ENCODE data around the gene NOD1. TPM values are rescaled to one million over a fixed set of nuclear protein-coding genes. Genes with fewer than 3 reads are reported as not detected.

NOD1 gene
- total RNA-seq, 4 donors from 2014 or later, result 14.9 to 50.4 (median 31.8) TPM

DNA sequence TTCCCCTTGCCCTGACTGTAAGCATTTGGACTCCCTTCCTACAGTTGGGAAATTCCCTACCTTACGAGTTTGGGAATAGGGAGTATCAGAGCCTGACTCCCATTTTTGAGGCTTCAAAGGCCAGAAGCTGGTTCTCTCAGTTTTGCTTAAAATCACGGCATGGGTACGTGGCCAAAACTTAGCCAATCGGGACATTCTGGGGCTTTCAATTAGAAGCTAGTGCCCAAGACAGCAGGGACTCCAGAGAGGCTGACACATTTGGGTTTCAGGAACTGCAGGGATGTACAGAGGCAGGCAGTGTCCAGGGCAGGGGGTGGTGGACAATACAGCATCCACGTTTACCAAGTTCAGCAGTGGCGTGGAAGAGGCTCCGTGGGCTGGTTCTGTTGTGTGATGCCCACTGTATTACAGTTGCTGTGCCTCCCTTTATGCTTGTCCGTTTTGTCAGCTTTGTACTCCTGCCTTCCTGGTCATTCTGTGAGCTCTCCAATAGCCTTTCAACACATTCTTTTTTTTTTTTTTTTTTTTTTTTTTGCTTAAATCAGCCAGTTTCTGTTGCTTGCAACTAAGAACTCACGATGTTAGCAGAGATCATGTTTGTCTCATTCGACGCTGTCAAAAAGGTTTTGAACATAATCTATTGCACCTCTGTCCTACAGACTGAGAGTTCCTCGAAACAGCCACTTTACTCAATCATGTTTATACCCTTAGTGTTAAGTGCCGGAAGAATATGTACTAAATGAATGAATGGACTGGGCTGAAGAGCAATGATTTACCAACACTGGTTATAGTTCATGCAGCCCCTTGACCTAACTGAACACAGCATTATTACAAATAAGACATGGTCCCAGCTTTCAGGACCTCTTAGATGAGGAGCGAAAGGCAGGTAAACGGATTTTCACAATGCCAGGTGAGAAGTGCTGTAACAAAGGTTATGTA is 25.0 kb upstream of the NOD1 start:
- H3K9me3 ChIP-seq, result no peaks in the 10 kb centered on the region
- H3K4me1 ChIP-seq, result peaks cover 0 to 29% (median 7%) of the 10 kb centered on the region in 4 donors
- H3K4me3 ChIP-seq, result peak overlapping the region; percentile 77 to 82 (median 80)
- H3K27me3 ChIP-seq, result no peaks in the 10 kb centered on the region
- 46 to 53% methylated on average over 15 of the region's 15 CpGs for WGBS, 2 donors
- TF ChIP-seq CTCF (IDR thresholded peaks at IDR 0.05) (no peak), POLR2A (IDR thresholded peaks at IDR 0.05) (no peak), EP300 (IDR thresholded peaks at IDR 0.05) (no peak)
- DNase-seq (ENCODE audit: low spot score in 2 of 2), result no peak
- H3K36me3 ChIP-seq, result peaks cover 0 to 2% (median 0%) of the 10 kb centered on the region in 3 donors
- H3K27ac ChIP-seq, result peak overlapping the region in 2 of 4 donors; percentile 86 to 95

- Histone ChIP-seq H3K4me1 (peaks cover 0 to 29% (median 7%) of the 10 kb centered on the region in 4 donors), H3K27me3 (no peaks in the 10 kb centered on the region), H3K4me3 (peak overlapping the region in 1 of 4 donors; percentile 82), H3K9me3 (no peaks in the 10 kb centered on the region), H3K27ac (no peak overlapping the region), H3K36me3 (peaks cover 0 to 6% (median 1%) of the 10 kb centered on the region in 3 donors)
- DNase-seq (ENCODE audit: low spot score in 2 of 2), result no peak
- 91 to 96% methylated on average over 2 of the region's 2 CpGs for WGBS, 2 donors
- no peak for TF ChIP-seq EP300 (IDR thresholded peaks at IDR 0.05)
- no peak for TF ChIP-seq POLR2A (IDR thresholded peaks at IDR 0.05)
- TF ChIP-seq CTCF (IDR thresholded peaks at IDR 0.05), result no peak
Measured at GRCh38 chr7:30502470-30503251, 24.1 kb upstream of the NOD1 start.

- DNase-seq (ENCODE audit: low spot score in 2 of 2), result no peak
- Histone ChIP-seq H3K4me1 (peaks cover 0 to 29% (median 7%) of the 10 kb centered on the region in 4 donors), H3K36me3 (peaks cover 0 to 18% (median 2%) of the 10 kb centered on the region in 3 donors), H3K27me3 (no peaks in the 10 kb centered on the region), H3K27ac (no peak overlapping the region), H3K4me3 (no peak overlapping the region), H3K9me3 (no peaks in the 10 kb centered on the region)
- 87 to 96% methylated on average over 5 of the region's 5 CpGs for WGBS, 2 donors
- no peak for TF ChIP-seq EP300 (IDR thresholded peaks at IDR 0.05)
- TF ChIP-seq POLR2A (IDR thresholded peaks at IDR 0.05), result no peak
- TF ChIP-seq CTCF (IDR thresholded peaks at IDR 0.05), result no peak
Measured at GRCh38 chr7:30501264-30501663, 22.7 kb upstream of the NOD1 start.

DNA sequence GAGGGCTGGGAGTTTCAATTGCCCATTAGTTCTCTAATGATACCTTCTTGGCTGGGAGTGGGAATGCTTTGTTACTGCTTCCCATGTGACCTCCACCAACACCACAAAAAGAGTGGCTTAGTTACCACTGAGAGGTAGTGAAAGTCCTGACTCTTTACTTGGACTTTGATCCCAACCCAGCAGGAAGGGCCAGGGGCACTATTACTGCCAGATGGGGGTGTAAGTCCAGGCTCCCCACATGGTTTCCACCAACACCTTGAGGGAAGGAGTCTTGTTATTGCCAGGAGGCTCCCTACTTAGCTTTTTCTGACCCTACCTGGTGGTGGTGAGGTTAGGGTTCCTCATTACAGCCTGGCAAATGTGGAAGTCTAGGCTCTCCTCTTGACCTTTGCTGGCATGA is 14.6 kb upstream of the NOD1 start:
- TF ChIP-seq CTCF (IDR thresholded peaks at IDR 0.05), result no peak
- no peak for TF ChIP-seq EP300 (IDR thresholded peaks at IDR 0.05)
- TF ChIP-seq POLR2A (IDR thresholded peaks at IDR 0.05), result no peak
- Histone ChIP-seq H3K4me3 (no peak overlapping the region), H3K27ac (no peak overlapping the region), H3K9me3 (peaks cover 0 to 21% (median 0%) of the 10 kb centered on the region in 4 donors), H3K36me3 (peaks cover 0 to 32% (median 2%) of the 10 kb centered on the region in 3 donors), H3K4me1 (no peaks in the 10 kb centered on the region), H3K27me3 (no peaks in the 10 kb centered on the region)
- no peak for DNase-seq (ENCODE audit: low spot score in 2 of 2)

Data from tibial nerve (tissue), 4 donors.